ENCODE results near the gene ELL2. TPM values are rescaled to one million over a fixed set of nuclear protein-coding genes. Genes with fewer than 3 reads are reported as not detected.

Gene ELL2
- total and polyA plus RNA-seq, 2 donors (not counting 1 experiment from before 2014, with no cell fraction given) = 7.2 to 27.0 TPM

GRCh38 chr5:95856501-95856981 lies 105.1 kb downstream of the ELL2 start:
- no peak overlapping the region for H3K27ac ChIP-seq (ENCODE audit: low read length in 2 of 2)
- intact Hi-C loops (cut with micrococcal nuclease) = no loop called here
- H4K20me1 ChIP-seq (ENCODE audit: control insufficient read depth, insufficient read depth, low read length, poor library complexity, severe bottlenecking) = no peaks in the 10 kb centered on the region
- WGBS (ENCODE audit: insufficient coverage) = 94% methylated on average over 3 of the region's 7 CpGs
- H3K79me2 ChIP-seq (ENCODE audit: control insufficient read depth, insufficient read depth, low read length) = no peaks in the 10 kb centered on the region
- H3K4me1 ChIP-seq (ENCODE audit: control insufficient read depth in 2 of 2, insufficient read depth in 2 of 2, low read length in 2 of 2) = peaks cover 10 to 14% of the 10 kb centered on the region in 2 donors
- Mint-ChIP-seq H3K9me3 (ENCODE audit: insufficient read depth) (no peaks in the 10 kb centered on the region), H3K4me3 (no peak overlapping the region), H3K27ac (no peak overlapping the region), H3K27me3 (peaks cover 7% of the 10 kb centered on the region), H3K4me1 (peaks cover 21% of the 10 kb centered on the region)
- H3K27me3 ChIP-seq (replicated peaks in 1 of 4; ENCODE audit: control extremely low read depth in 1 of 4, control insufficient read depth in 3 of 4, insufficient read depth in 4 of 4, low read length in 3 of 4) = peaks cover 0 to 6% (median 1%) of the 10 kb centered on the region in 4 experiments
- H3K4me3 ChIP-seq (ENCODE audit: control extremely low read depth in 1 of 5, extremely low read depth in 1 of 5, insufficient read depth in 1 of 5, low read depth in 2 of 5, low read length in 4 of 5) = no peak overlapping the region
- ChIA-PET POLR2A (no interaction called here), CTCF (interaction anchor here (0.7 to 7.0 kb wide), 11 partner anchors 10 to 758 kb away, joined by 3 to 151 read pairs (median 7); no protein-coding TSS in a partner anchor)
- H3K9ac ChIP-seq (ENCODE audit: low read length) = no peak overlapping the region
- TF ChIP-seq EZH2 (IDR thresholded peaks at IDR 0.05; ENCODE audit: borderline replicate concordance, insufficient read depth, low read depth, low read length, poor library complexity, severe bottlenecking) = no peak
- no peak for TF ChIP-seq CTCF (IDR thresholded peaks at IDR 0.05)
- H3K9me3 ChIP-seq (ENCODE audit: control extremely low read depth in 1 of 3, control insufficient read depth in 2 of 3, insufficient read depth in 1 of 3, low read length in 2 of 3) = no peaks in the 10 kb centered on the region
- H2AFZ ChIP-seq (ENCODE audit: insufficient read depth, low read depth, low read length, poor library complexity, severe bottlenecking) = no peak overlapping the region
- no peak for ATAC-seq (ENCODE audit: low read depth)
- no peak for DNase-seq
- no peaks in the 10 kb centered on the region for H3K36me3 ChIP-seq (replicated peaks in 1 of 2; ENCODE audit: control extremely low read depth in 1 of 2, control insufficient read depth in 1 of 2, extremely low read depth in 1 of 2, insufficient read depth in 2 of 2, low read length in 1 of 2)
- H3K4me2 ChIP-seq (replicated peaks; ENCODE audit: low read depth, low read length, poor library complexity, severe bottlenecking) = no peak overlapping the region

GRCh38 chr5:95853490-95853889 lies 108.2 kb downstream of the ELL2 start:
- no peaks in the 10 kb centered on the region for H3K27me3 Mint-ChIP-seq
- H3K27me3 ChIP-seq (replicated peaks in 1 of 4; ENCODE audit: control extremely low read depth in 1 of 4, control insufficient read depth in 3 of 4, insufficient read depth in 4 of 4, low read length in 3 of 4) = no peaks in the 10 kb centered on the region
- ChIA-PET POLR2A (interaction anchor here (1.0 kb wide), 1 partner anchor 10 kb away, joined by 10 read pairs; no protein-coding TSS in a partner anchor), CTCF (interaction anchor here (1.0 to 22.8 kb wide), 10 partner anchors 9 to 749 kb away, joined by 3 to 748 read pairs (median 8); no protein-coding TSS in a partner anchor)
- ATAC-seq (ENCODE audit: low read depth) (no peak), DNase-seq (no peak)
- H3K4me3 ChIP-seq (ENCODE audit: control extremely low read depth in 1 of 5, extremely low read depth in 1 of 5, insufficient read depth in 1 of 5, low read depth in 2 of 5, low read length in 4 of 5) = no peak overlapping the region
- H3K27ac ChIP-seq (ENCODE audit: low read length in 2 of 2) = no peak overlapping the region
- no peaks in the 10 kb centered on the region for H3K79me2 ChIP-seq (ENCODE audit: control insufficient read depth, insufficient read depth, low read length)
- no peaks in the 10 kb centered on the region for H3K9me3 Mint-ChIP-seq (ENCODE audit: insufficient read depth)
- TF ChIP-seq EZH2 (IDR thresholded peaks at IDR 0.05; ENCODE audit: borderline replicate concordance, insufficient read depth, low read depth, low read length, poor library complexity, severe bottlenecking) (no peak), CTCF (IDR thresholded peaks at IDR 0.05) (no peak)
- intact Hi-C loops (cut with micrococcal nuclease) = no loop called here
- peaks cover 0 to under 1% of the 10 kb centered on the region in 2 donors for H3K4me1 ChIP-seq (ENCODE audit: control insufficient read depth in 2 of 2, insufficient read depth in 2 of 2, low read length in 2 of 2)
- no peak overlapping the region for H3K4me2 ChIP-seq (replicated peaks; ENCODE audit: low read depth, low read length, poor library complexity, severe bottlenecking)
- no peak overlapping the region for H3K9ac ChIP-seq (ENCODE audit: low read length)
- no peak overlapping the region for H2AFZ ChIP-seq (ENCODE audit: insufficient read depth, low read depth, low read length, poor library complexity, severe bottlenecking)
- no peak overlapping the region for H3K4me3 Mint-ChIP-seq
- no peaks in the 10 kb centered on the region for H4K20me1 ChIP-seq (ENCODE audit: control insufficient read depth, insufficient read depth, low read length, poor library complexity, severe bottlenecking)
- H3K9me3 ChIP-seq (ENCODE audit: control extremely low read depth in 1 of 3, control insufficient read depth in 2 of 3, insufficient read depth in 1 of 3, low read length in 2 of 3) = no peaks in the 10 kb centered on the region
- no peak overlapping the region for H3K27ac Mint-ChIP-seq
- 93% methylated on average over 2 of the region's 3 CpGs for WGBS (ENCODE audit: insufficient coverage)
- peaks cover 4% of the 10 kb centered on the region for H3K4me1 Mint-ChIP-seq
- no peaks in the 10 kb centered on the region for H3K36me3 ChIP-seq (replicated peaks in 1 of 2; ENCODE audit: control extremely low read depth in 1 of 2, control insufficient read depth in 1 of 2, extremely low read depth in 1 of 2, insufficient read depth in 2 of 2, low read length in 1 of 2)
